GM13977 (cell line): ENCODE results near the gene EMP2.
A peak's percentile ranks its signal among the peaks of the same experiment; 100 is the strongest.

ENCODE experiments used
- DNase-seq: peaks from one replicate; pipeline ENCODE4 v3.0.0; 2012; ENCODE audit warnings: low spot score
- in situ Hi-C: fragments of 300-500 bp; cut with MboI; formaldehyde crosslinking; loops from one replicate; pipeline ENCODE4 v1.12.0; 2022; ENCODE audit warnings: low sequenced_read_pairs, low pct_unique_long_range_greater_than_20kb, mixed read lengths, inconsistent platforms; ENCODE audit not compliant: unreplicated experiment
- TF ChIP-seq, protein P1 (sequence below): IDR thresholded peaks from 2 replicates; pipeline ENCODE4 v1.5.1; 2012; ENCODE audit warnings: mild to moderate bottlenecking, control low read depth; ENCODE audit not compliant: insufficient read depth; ENCODE audit errors: extremely low read depth, missing control alignments

EMP2 gene

DNA sequence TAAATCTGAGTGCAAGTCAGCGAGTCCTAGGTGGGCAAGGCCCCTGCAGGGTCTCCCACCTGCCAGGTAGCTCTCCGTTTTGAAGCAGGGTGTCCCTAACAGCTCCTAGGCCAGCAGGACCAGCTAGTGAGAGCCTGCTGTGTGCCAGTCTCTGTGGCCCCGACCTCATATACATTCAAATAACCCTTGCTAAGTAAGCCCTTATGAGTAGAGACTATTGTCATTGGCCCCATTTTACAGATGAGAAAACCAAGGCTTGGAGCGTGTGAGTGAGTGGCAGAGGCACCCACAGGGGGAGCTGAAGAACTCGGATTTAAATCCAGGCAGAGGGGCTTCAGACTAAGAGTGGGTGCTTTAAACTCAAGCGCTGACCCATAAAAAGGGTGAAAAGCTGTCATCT lies 39.7 kb upstream of the EMP2 start:
- TF ChIP-seq, protein P1, sequence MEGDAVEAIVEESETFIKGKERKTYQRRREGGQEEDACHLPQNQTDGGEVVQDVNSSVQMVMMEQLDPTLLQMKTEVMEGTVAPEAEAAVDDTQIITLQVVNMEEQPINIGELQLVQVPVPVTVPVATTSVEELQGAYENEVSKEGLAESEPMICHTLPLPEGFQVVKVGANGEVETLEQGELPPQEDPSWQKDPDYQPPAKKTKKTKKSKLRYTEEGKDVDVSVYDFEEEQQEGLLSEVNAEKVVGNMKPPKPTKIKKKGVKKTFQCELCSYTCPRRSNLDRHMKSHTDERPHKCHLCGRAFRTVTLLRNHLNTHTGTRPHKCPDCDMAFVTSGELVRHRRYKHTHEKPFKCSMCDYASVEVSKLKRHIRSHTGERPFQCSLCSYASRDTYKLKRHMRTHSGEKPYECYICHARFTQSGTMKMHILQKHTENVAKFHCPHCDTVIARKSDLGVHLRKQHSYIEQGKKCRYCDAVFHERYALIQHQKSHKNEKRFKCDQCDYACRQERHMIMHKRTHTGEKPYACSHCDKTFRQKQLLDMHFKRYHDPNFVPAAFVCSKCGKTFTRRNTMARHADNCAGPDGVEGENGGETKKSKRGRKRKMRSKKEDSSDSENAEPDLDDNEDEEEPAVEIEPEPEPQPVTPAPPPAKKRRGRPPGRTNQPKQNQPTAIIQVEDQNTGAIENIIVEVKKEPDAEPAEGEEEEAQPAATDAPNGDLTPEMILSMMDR: no peak
- no peak for DNase-seq
- in situ Hi-C loops: no loop called here

DNA sequence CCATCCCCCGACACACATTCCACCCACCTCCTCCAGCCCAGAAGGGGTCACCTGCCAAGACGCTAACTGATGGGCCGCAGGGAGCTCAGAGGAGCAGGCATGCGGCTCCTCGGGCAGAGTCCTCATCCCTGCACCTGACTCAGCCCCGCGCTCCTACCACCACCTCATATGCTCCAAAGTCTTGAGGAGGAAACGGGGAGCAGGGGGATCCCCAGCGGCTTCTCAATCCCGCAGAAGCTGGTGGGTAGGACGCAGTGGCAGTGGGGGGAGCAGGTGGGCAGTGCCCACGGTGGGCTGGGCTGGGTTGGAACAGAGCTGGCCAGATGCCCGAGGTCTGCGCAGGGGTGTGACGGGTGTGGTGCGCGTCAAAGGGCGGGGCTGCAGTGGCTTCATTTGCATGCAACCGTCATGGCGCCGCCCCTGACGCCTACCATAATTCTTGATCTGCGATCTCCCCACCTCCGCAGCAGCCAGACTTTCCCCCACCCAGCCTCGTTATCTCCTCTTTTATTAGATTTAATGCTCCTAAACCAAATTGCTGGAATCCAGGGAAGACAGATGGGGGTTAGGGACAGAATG lies 39.0 kb upstream of the EMP2 start:
- peak; percentile 60 for DNase-seq
- TF ChIP-seq, protein P1: no peak
- in situ Hi-C loops: no loop called here

DNA sequence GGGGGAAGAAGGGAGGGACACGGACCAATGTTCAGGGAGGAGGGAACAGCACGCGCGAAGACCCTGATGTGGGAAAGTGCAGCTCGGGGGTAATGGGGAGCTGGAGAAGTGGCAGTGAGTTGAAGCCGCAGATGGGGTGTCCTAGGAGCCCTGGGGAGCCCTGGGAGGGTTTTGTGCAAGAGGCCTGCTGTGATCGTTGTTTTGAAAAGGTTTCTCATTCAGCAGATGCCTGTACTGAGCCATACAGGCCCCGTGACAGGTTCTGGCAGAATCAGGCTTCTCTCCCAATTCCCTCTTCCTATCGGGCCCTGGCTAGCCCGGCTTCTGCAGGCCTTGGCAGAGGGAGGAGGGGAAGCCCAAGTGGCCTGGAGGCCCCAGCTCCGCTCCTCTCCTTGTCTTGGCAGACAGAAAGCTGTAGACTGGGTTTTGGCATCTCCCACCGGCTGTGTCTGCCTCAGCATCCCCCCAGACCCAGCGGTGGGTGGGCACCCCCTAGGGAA lies 38.4 kb upstream of the EMP2 start:
- TF ChIP-seq, protein P1: no peak
- in situ Hi-C loops: no loop called here

DNA sequence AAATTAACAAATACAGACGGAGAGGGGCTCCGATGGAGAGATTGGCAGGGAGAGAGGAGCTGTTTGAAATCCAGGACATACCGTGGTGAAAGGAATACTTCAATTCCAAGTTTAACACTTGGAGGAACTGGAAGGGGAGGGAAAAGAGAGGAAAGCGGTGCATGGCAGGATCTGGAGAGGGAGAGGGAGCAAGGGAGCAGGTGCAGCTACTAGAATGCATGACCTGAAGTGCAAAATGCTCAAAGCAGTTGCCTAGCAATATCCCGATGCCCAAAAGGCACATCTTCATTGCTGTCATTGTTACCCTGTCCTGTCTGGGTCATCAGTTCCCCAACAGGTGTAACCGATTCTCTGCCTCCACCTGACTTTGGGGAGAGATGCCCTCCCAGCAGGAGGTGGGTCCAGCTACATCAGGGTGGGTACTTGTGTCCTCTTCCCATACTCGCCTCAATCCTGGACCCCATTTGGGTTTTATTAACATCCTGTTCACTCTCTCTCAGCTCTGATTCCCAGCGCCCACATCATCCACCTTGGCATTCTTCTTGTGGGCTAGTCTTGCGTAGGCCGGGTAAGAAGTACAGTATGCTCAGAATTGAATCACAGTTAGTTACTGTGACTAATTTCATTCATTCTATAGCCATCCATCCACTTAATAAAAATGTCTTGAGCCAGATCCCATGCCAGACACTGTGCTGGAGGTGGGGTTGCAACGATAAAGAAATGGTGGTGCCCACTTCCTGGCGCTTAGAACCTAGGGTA lies 37.4 kb upstream of the EMP2 start:
- in situ Hi-C loops: no loop called here
- TF ChIP-seq, protein P1: no peak
- no peak for DNase-seq

More for the DNA sequence above, 38.4 kb upstream of the EMP2 start:
- no peak for DNase-seq

DNA sequence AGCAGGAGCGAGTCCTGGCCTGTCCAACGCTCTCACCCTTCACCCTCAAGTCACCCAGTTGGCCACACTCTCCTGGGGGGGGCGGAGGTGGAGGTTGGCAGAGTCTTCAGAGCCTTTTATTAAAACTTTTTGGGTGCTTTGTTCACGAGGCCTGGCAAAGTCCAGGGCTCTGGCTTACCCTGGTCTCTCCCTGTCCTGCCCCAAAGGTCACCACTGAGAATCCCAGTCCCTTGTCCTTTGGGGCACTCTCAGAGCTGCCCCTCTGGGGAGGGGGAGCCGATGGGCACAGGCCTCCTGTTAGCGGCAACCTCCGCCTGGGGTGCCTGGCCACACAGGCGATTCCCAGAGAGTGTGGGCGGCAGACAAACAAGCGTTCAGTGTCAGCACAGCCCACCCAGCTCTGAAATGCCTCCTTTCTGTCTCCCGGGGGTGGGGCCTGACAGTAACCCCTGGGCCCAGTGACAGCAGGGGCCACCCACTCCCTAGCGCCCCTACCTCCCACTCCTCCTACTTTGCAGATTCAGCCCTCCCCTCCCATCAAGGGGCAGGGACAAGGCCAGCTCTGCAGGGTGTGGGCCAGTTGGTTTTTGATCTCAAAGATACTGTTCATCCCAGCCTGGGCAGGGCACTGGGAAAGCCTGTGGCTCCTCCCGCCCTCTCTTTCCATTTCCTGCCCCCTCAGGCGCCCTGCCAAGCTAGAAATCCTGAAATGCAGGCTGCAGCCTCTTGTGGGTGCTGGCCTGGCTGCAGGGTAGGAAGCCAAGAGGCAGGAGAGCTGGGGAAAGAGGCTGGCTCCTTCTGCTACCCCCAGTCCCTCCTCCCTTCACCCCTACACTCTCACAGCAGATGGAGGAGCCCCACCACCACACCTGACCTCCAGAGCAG lies 36.6 kb upstream of the EMP2 start:
- in situ Hi-C loops: no loop called here
- TF ChIP-seq, protein P1: no peak
- DNase-seq: no peak

DNA sequence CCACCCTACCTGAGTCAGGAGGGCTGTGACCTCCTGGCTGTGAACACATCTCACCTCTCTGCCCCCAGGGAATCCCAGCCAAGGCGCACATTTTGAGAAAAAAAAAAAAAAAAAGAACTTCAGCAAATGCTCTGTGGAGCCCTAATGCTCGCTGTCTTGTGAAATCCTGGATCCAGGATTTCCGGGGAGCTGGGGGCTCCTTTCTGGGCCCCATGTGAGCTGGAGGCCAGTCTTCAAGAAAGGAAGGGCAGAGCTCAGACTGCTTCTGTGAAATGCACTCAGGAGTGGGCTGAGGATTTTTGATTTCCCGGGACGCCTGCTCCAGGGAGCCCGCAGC lies 36.0 kb upstream of the EMP2 start:
- DNase-seq: no peak
- in situ Hi-C loops: no loop called here
- TF ChIP-seq, protein P1: no peak
